Measurements from ENCODE around the gene ACACB. TPM values are rescaled to one million over a fixed set of nuclear protein-coding genes. Genes with fewer than 3 reads are reported as not detected.

Gene ACACB
- total RNA-seq, 1 donor from 2014 or later = 22.7 TPM

- DNase-seq (ENCODE audit: extremely low spot score, unreplicated experiment) = no peak
- Mint-ChIP-seq H3K36me3 (peaks cover 10% of the 10 kb centered on the region), H3K27ac (no peak overlapping the region), H3K4me3 (no peak overlapping the region), H3K27me3 (no peaks in the 10 kb centered on the region), H3K9me3 (peaks cover 4% of the 10 kb centered on the region), H3K4me1 (ENCODE audit: unreplicated experiment) (no peaks in the 10 kb centered on the region)
- no peak for TF ChIP-seq CTCF (conservative IDR thresholded peaks at IDR 0.05)
Observed at GRCh38 chr12:109267361-109267760, 151.0 kb downstream of the ACACB start.

- H3K36me3 Mint-ChIP-seq = peaks cover 4% of the 10 kb centered on the region
- H3K27ac Mint-ChIP-seq = no peak overlapping the region
- H3K9me3 Mint-ChIP-seq = no peaks in the 10 kb centered on the region
- TF ChIP-seq CTCF (conservative IDR thresholded peaks at IDR 0.05) = no peak
- H3K27me3 Mint-ChIP-seq = peaks cover 9% of the 10 kb centered on the region
- DNase-seq (ENCODE audit: extremely low spot score, unreplicated experiment) = no peak
- H3K4me1 Mint-ChIP-seq (ENCODE audit: unreplicated experiment) = no peaks in the 10 kb centered on the region
- H3K4me3 Mint-ChIP-seq = no peak overlapping the region
Observed at GRCh38 chr12:109268896-109269295, 152.5 kb downstream of the ACACB start.

- H3K4me3 Mint-ChIP-seq = no peak overlapping the region
- no peaks in the 10 kb centered on the region for H3K36me3 Mint-ChIP-seq
- peaks cover 9% of the 10 kb centered on the region for H3K27me3 Mint-ChIP-seq
- no peaks in the 10 kb centered on the region for H3K9me3 Mint-ChIP-seq
- H3K27ac Mint-ChIP-seq = no peak overlapping the region
- DNase-seq (ENCODE audit: extremely low spot score, unreplicated experiment) = no peak
- no peak for TF ChIP-seq CTCF (conservative IDR thresholded peaks at IDR 0.05)
- H3K4me1 Mint-ChIP-seq (ENCODE audit: unreplicated experiment) = no peaks in the 10 kb centered on the region
Observed at GRCh38 chr12:109269428-109269827, 153.0 kb downstream of the ACACB start.

- DNase-seq (ENCODE audit: extremely low spot score, unreplicated experiment) = no peak
- Mint-ChIP-seq H3K36me3 (no peaks in the 10 kb centered on the region), H3K27me3 (peaks cover 9% of the 10 kb centered on the region), H3K9me3 (no peaks in the 10 kb centered on the region), H3K27ac (no peak overlapping the region), H3K4me1 (ENCODE audit: unreplicated experiment) (no peaks in the 10 kb centered on the region), H3K4me3 (no peak overlapping the region)
- no peak for TF ChIP-seq CTCF (conservative IDR thresholded peaks at IDR 0.05)
Observed at GRCh38 chr12:109270494-109270893, 154.1 kb downstream of the ACACB start.

- Mint-ChIP-seq H3K4me1 (ENCODE audit: unreplicated experiment) (no peaks in the 10 kb centered on the region), H3K9me3 (no peaks in the 10 kb centered on the region), H3K27ac (no peak overlapping the region), H3K4me3 (no peak overlapping the region), H3K36me3 (no peaks in the 10 kb centered on the region), H3K27me3 (peaks cover 9% of the 10 kb centered on the region)
- no peak for DNase-seq (ENCODE audit: extremely low spot score, unreplicated experiment)
- no peak for TF ChIP-seq CTCF (conservative IDR thresholded peaks at IDR 0.05)
Observed at GRCh38 chr12:109271418-109271817, 155.0 kb downstream of the ACACB start.

- H3K27ac Mint-ChIP-seq = no peak overlapping the region
- DNase-seq (ENCODE audit: extremely low spot score, unreplicated experiment) = no peak
- no peak overlapping the region for H3K4me3 Mint-ChIP-seq
- no peaks in the 10 kb centered on the region for H3K9me3 Mint-ChIP-seq
- H3K36me3 Mint-ChIP-seq = no peaks in the 10 kb centered on the region
- H3K4me1 Mint-ChIP-seq (ENCODE audit: unreplicated experiment) = peaks cover 7% of the 10 kb centered on the region
- TF ChIP-seq CTCF (conservative IDR thresholded peaks at IDR 0.05) = no peak
- peaks cover 9% of the 10 kb centered on the region for H3K27me3 Mint-ChIP-seq
Observed at GRCh38 chr12:109273354-109273753, 157.0 kb downstream of the ACACB start.

Measured in type B pancreatic cell (in vitro differentiated cells).